T-cell (primary cell): ENCODE data around the gene FAM177A1. TPM values are rescaled to one million over a fixed set of nuclear protein-coding genes. Genes with fewer than 3 reads are reported as not detected.
"Not testable (repeated sequence)": the region's sequence is repeated elsewhere in the genome, so short reads cannot be mapped to it uniquely, and the experiment has no call there.

Experiments used
- ATAC-seq, 4 experiments: fragments of 200-7000 bp in 3 of 4; fragments of 150-1000 bp in 1 of 4; cut with Tn5 transposase; replicated peaks in 1 of 4; 1 replicate in 3 of 4; 2 replicates in 1 of 4; pipeline ENCODE4 v1.10.0; 2021; ENCODE audit warnings: moderate library complexity in 3 of 4, mild to moderate bottlenecking in 2 of 4, moderate number of reproducible peaks in 1 of 4
- CTCF ChIA-PET, 2 donors: fragments of 300-600 bp; sonication (Branson Sonifier 250); formaldehyde crosslinking; loops; one replicate each; lab custom pipeline; 2022; ENCODE audit warnings: antibody characterized with exemption in 2 of 2; lab: Charles Lee
- POLR2A ChIA-PET, 2 donors: fragments of 300-600 bp; sonication (Branson Sonifier 250); formaldehyde crosslinking; loops; one replicate each; lab custom pipeline; 2022; ENCODE audit warnings: antibody characterized with exemption in 2 of 2; lab: Charles Lee
- DNase-seq, 35 experiments: peaks; one replicate each; pipeline versions ENCODE4 v3.0.0 to v3.0.0-alpha.2; 2013 to 2023
- H3K27ac ChIP-seq: one replicate; pipeline ENCODE4 v1.5.1; 2013; ENCODE audit warnings: low read length
- H3K27me3 ChIP-seq, 2 experiments: replicated peaks in 1 of 2; 1 replicate in 1 of 2; 2 replicates in 1 of 2; pipeline versions ENCODE4 v1.6.1 to v1.7.0; 2013; ENCODE audit warnings: low read length in 1 of 2, mixed read lengths in 1 of 2; ENCODE audit not compliant: control insufficient read depth in 2 of 2, insufficient read depth in 2 of 2; ENCODE audit errors: extremely low read depth in 1 of 2
- H3K36me3 ChIP-seq, 2 donors: 1 replicate in 1 of 2; 2 replicates in 1 of 2; pipeline versions ENCODE4 v1.6.1 to v1.7.0; 2013; ENCODE audit warnings: low read length in 1 of 2; ENCODE audit not compliant: control insufficient read depth in 2 of 2, insufficient read depth in 1 of 2; ENCODE audit errors: extremely low read depth in 1 of 2
- H3K4me1 ChIP-seq, 2 experiments: 1 replicate in 1 of 2; 2 replicates in 1 of 2; pipeline versions ENCODE4 v1.6.1 to v1.7.0; 2013; ENCODE audit warnings: low read length in 2 of 2, mixed read lengths in 1 of 2; ENCODE audit not compliant: insufficient read depth in 2 of 2, control insufficient read depth in 1 of 2; ENCODE audit errors: extremely low read depth in 1 of 2
- H3K4me3 ChIP-seq, 2 donors: 1 replicate in 1 of 2; 2 replicates in 1 of 2; pipeline versions ENCODE4 v1.5.1 to v1.7.0; 2013; ENCODE audit warnings: mild to moderate bottlenecking in 2 of 2, low read length in 1 of 2, moderate library complexity in 1 of 2; ENCODE audit not compliant: control insufficient read depth in 1 of 2; ENCODE audit errors: extremely low read depth in 1 of 2
- H3K9me3 ChIP-seq: 2 replicates; pipeline ENCODE4 v1.7.0; 2013
- H3K27ac Mint-ChIP-seq, 2 donors: one replicate each; pipeline ENCODE4 v1.8.0; 2020 to 2021; ENCODE audit warnings: mild to moderate bottlenecking in 2 of 2, mixed read lengths in 2 of 2
- H3K27me3 Mint-ChIP-seq, 2 donors: one replicate each; pipeline ENCODE4 v1.8.0; 2021 to 2022; ENCODE audit warnings: mixed read lengths in 2 of 2
- H3K36me3 Mint-ChIP-seq: one replicate; pipeline ENCODE4 v1.8.0; 2021; ENCODE audit warnings: mixed read lengths
- H3K4me1 Mint-ChIP-seq, 3 donors: one replicate each; pipeline ENCODE4 v1.8.0; 2020 to 2022; ENCODE audit warnings: mixed read lengths in 3 of 3, mild to moderate bottlenecking in 1 of 3
- H3K4me3 Mint-ChIP-seq, 3 donors: one replicate each; pipeline ENCODE4 v1.8.0; 2020 to 2022; ENCODE audit warnings: mild to moderate bottlenecking in 3 of 3, mixed read lengths in 3 of 3, moderate library complexity in 3 of 3
- H3K9me3 Mint-ChIP-seq, 3 donors: one replicate each; pipeline ENCODE4 v1.8.0; 2020 to 2022; ENCODE audit warnings: mixed read lengths in 3 of 3
- WGBS: methylation state at CpG from one replicate; pipeline ENCODE4 v1.1.5; 2013; ENCODE audit warnings: missing lambda C conversion rate; ENCODE audit not compliant: insufficient coverage; 5-methylcytosine and 5-hydroxymethylcytosine counted together
- total RNA-seq, 35 experiments: library from RNA in 6 of 35; stranded (reverse) in 6 of 35; fragments of 120-200 nt in 1 of 35; gene quantifications; one replicate each; pipeline versions ENCODE4 v1.2.1 to v1.2.4 and lab custom pipeline; 2013 to 2026

The FAM177A1 gene
- total RNA-seq, 5 donors from 2014 or later (not counting 1 experiment from before 2014, with no cell fraction given): 35.7 to 141 (median 38.7) TPM

- POLR2A ChIA-PET: no interaction called here
- ATAC-seq (no peak), DNase-seq (no peak)
- peaks cover 38% of the 10 kb centered on the region for H3K36me3 Mint-ChIP-seq
- CTCF ChIA-PET: no interaction called here
- WGBS: no CpG with 5 or more reads among the region's 2 CpGs
- no peaks in the 10 kb centered on the region for H3K9me3 Mint-ChIP-seq
- Histone ChIP-seq H3K9me3 (no peaks in the 10 kb centered on the region), H3K4me3 (no peak overlapping the region), H3K4me1 (no peaks in the 10 kb centered on the region), H3K27me3 (no peaks in the 10 kb centered on the region), H3K36me3 (peaks cover 7 to 58% of the 10 kb centered on the region in 2 donors), H3K27ac (no peak overlapping the region)
- H3K27ac Mint-ChIP-seq: no peak overlapping the region
- H3K4me1 Mint-ChIP-seq: no peaks in the 10 kb centered on the region
- H3K27me3 Mint-ChIP-seq: no peaks in the 10 kb centered on the region
- H3K4me3 Mint-ChIP-seq: no peak overlapping the region
Observed at GRCh38 chr14:35085441-35085840, 39.4 kb downstream of the FAM177A1 start.

GRCh38 chr14:35088514-35088913 lies 42.4 kb downstream of the FAM177A1 start:
- POLR2A ChIA-PET: no interaction called here
- H3K27ac ChIP-seq: no peak overlapping the region
- peaks cover 33% of the 10 kb centered on the region for H3K36me3 Mint-ChIP-seq
- no peaks in the 10 kb centered on the region for H3K27me3 Mint-ChIP-seq
- no peak overlapping the region for H3K4me3 ChIP-seq
- H3K4me1 ChIP-seq: no peaks in the 10 kb centered on the region
- DNase-seq: no peak
- no peaks in the 10 kb centered on the region for H3K9me3 Mint-ChIP-seq
- H3K36me3 ChIP-seq: peaks cover 4 to 64% of the 10 kb centered on the region in 2 donors
- no peaks in the 10 kb centered on the region for H3K27me3 ChIP-seq
- H3K4me3 Mint-ChIP-seq: no peak overlapping the region
- CTCF ChIA-PET: no interaction called here
- H3K9me3 ChIP-seq: no peaks in the 10 kb centered on the region
- ATAC-seq: no peak
- WGBS: no CpG with 5 or more reads among the region's 2 CpGs
- peak overlapping the region in 1 of 2 donors; percentile 55 for H3K27ac Mint-ChIP-seq
- H3K4me1 Mint-ChIP-seq: no peaks in the 10 kb centered on the region

GRCh38 chr14:35094645-35095044 lies 48.6 kb downstream of the FAM177A1 start:
- WGBS: 97% methylated on average over 4 of the region's 6 CpGs
- not testable (repeated sequence) for H3K9me3 Mint-ChIP-seq, H3K4me1 ChIP-seq, ATAC-seq, H3K9me3 ChIP-seq, H3K27me3 Mint-ChIP-seq, H3K4me1 Mint-ChIP-seq, DNase-seq, H3K27ac ChIP-seq, H3K27ac Mint-ChIP-seq, H3K4me3 ChIP-seq, H3K27me3 ChIP-seq, H3K4me3 Mint-ChIP-seq
- H3K36me3 Mint-ChIP-seq: peaks cover 29% of the 10 kb centered on the region
- ChIA-PET POLR2A (interaction anchor here in 1 of 2 donors (0.6 to 1.2 kb wide), 2 partner anchors 15 to 194 kb away, joined by 3 to 5 read pairs; no protein-coding TSS in a partner anchor), CTCF (interaction anchor here in 1 of 2 donors (0.6 to 1.1 kb wide), 2 partner anchors 232 to 320 kb away, joined by 3 read pairs; no protein-coding TSS in a partner anchor)
- H3K36me3 ChIP-seq: peaks cover 5 to 59% of the 10 kb centered on the region in 2 donors

- ChIA-PET POLR2A (no interaction called here), CTCF (no interaction called here)
- no peaks in the 10 kb centered on the region for H3K9me3 Mint-ChIP-seq
- no peaks in the 10 kb centered on the region for H3K9me3 ChIP-seq
- H3K27me3 Mint-ChIP-seq: no peaks in the 10 kb centered on the region
- H3K4me3 Mint-ChIP-seq: no peak overlapping the region
- H3K27ac Mint-ChIP-seq: no peak overlapping the region
- no peak for ATAC-seq
- H3K36me3 ChIP-seq: peaks cover 2 to 76% of the 10 kb centered on the region in 2 donors
- H3K4me1 ChIP-seq: no peaks in the 10 kb centered on the region
- no peak for DNase-seq
- H3K36me3 Mint-ChIP-seq: peaks cover 54% of the 10 kb centered on the region
- no peak overlapping the region for H3K4me3 ChIP-seq
- H3K4me1 Mint-ChIP-seq: peaks cover 1 to 11% (median 6%) of the 10 kb centered on the region in 3 donors
- no peak overlapping the region for H3K27ac ChIP-seq
- no peaks in the 10 kb centered on the region for H3K27me3 ChIP-seq
Observed at GRCh38 chr14:35107866-35108265, 61.8 kb downstream of the FAM177A1 start.

- Mint-ChIP-seq H3K36me3 (peaks cover 47% of the 10 kb centered on the region), H3K4me3 (no peak overlapping the region), H3K27ac (no peak overlapping the region), H3K27me3 (no peaks in the 10 kb centered on the region), H3K9me3 (no peaks in the 10 kb centered on the region), H3K4me1 (peaks cover 26 to 33% (median 32%) of the 10 kb centered on the region in 3 donors)
- no peaks in the 10 kb centered on the region for H3K27me3 ChIP-seq
- H3K4me1 ChIP-seq: peaks cover 0 to 4% of the 10 kb centered on the region in 2 experiments
- ChIA-PET POLR2A (no interaction called here), CTCF (no interaction called here)
- ATAC-seq (no peak), DNase-seq (no peak)
- H3K9me3 ChIP-seq: no peaks in the 10 kb centered on the region
- no peak overlapping the region for H3K27ac ChIP-seq
- H3K4me3 ChIP-seq: no peak overlapping the region
- 90% methylated on average over 1 of the region's 2 CpGs for WGBS
- peaks cover 12 to 72% of the 10 kb centered on the region in 2 donors for H3K36me3 ChIP-seq
Observed at GRCh38 chr14:35112641-35113040, 66.6 kb downstream of the FAM177A1 start.

- peaks cover 51% of the 10 kb centered on the region for H3K36me3 Mint-ChIP-seq
- no peak for ATAC-seq
- H3K36me3 ChIP-seq: peaks cover 12 to 66% of the 10 kb centered on the region in 2 donors
Observed at GRCh38 chr14:35113308-35113950, 67.4 kb downstream of the FAM177A1 start.

More at GRCh38 chr14:35113308-35113950, 67.4 kb downstream of the FAM177A1 start:
- POLR2A ChIA-PET: interaction anchor here in 1 of 2 donors (0.5 to 0.6 kb wide), 2 partner anchors 10 to 247 kb away, joined by 3 read pairs; no protein-coding TSS in a partner anchor
- H3K4me3 Mint-ChIP-seq: no peak overlapping the region
- H3K4me1 Mint-ChIP-seq: peaks cover 34 to 40% (median 39%) of the 10 kb centered on the region in 3 donors
- WGBS: no CpG with 5 or more reads among the region's 4 CpGs
- H3K27me3 ChIP-seq: no peaks in the 10 kb centered on the region
- H3K27ac Mint-ChIP-seq: peak overlapping the region in 1 of 2 donors; percentile 52
- no peaks in the 10 kb centered on the region for H3K9me3 Mint-ChIP-seq
- H3K27me3 Mint-ChIP-seq: no peaks in the 10 kb centered on the region
- no peak overlapping the region for H3K4me3 ChIP-seq
- H3K4me1 ChIP-seq: peaks cover 0 to 4% of the 10 kb centered on the region in 2 experiments
- CTCF ChIA-PET: interaction anchor here (0.6 kb wide), 2 partner anchors 132 to 313 kb away, joined by 3 to 4 read pairs; no protein-coding TSS in a partner anchor
- no peak overlapping the region for H3K27ac ChIP-seq
- DNase-seq: no peak
- no peaks in the 10 kb centered on the region for H3K9me3 ChIP-seq
